ES-I3 (cell line): ENCODE measurements around the gene ZNF787.

ENCODE experiments used
- H3K36me3 ChIP-seq: 2 replicates; pipeline ENCODE4 v1.6.1; 2013; ENCODE audit warnings: mild to moderate bottlenecking, low read length, control low read depth, moderate library complexity; ENCODE audit not compliant: insufficient read depth
- H3K4me1 ChIP-seq: 2 replicates; pipeline ENCODE4 v1.6.1; 2013; ENCODE audit warnings: mild to moderate bottlenecking, control low read depth, low read length; ENCODE audit not compliant: insufficient read depth
- H3K9ac ChIP-seq: 2 replicates; pipeline ENCODE4 v1.6.1; 2013; ENCODE audit warnings: low read depth, mild to moderate bottlenecking, low read length, moderate library complexity
- H3K9me3 ChIP-seq: 2 replicates; pipeline ENCODE4 v1.6.1; 2013; ENCODE audit warnings: mild to moderate bottlenecking, low read length, moderate library complexity; ENCODE audit not compliant: control insufficient read depth, insufficient read depth

ZNF787 gene

DNA sequence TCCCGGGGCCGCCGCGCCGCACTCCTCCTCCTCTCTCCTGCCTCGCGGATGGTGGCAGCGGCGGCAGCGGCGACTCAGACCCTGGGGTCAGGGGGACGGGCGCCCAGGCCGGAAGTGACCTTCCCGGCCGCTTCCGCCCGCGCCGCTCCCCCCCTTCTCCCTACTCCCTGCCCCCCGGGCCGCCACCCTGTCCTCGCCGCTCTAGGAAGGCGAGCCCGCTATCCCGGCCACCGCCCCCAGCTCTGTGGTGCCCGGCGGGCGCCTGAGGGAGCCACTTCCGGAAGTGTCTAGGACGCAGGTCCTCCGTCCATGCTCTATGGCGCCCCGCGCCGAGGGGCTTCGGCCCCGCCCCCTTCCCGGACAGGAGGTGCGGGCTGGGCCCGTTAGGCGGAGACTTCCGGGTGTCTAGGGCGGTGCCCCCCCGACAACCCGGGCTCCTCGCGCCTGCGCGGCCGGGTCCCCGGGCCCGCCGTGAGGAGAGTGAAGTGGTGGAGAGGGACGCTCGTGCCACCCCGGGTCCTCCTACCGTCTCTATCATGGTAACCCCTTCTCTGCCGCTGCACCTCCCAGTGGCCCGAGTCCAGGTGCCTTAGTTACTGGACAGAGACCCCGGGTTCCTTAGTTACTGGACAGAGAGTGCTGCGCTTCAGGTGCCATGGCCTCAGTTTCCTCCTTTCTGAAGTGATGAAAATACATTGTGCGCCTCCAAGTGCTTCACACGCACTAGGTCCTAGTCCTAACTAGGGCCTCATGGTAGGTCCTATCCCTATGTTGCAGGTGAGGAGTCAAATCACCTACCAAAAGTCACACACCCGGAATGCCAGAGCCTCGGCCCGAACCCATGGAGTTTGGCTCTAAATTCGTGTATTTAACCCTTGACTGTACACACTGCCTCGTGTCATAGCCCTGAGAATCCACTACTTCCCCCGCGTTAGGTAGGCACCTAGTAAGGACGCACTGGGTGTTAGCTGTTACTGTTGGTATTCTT is at the start of gene ZNF787:
TSS of gene ZNF787 (minus strand) at position 116 of the 988 bp plus-strand sequence. CDS start 18,078 bp downstream, outside the sequence.
- Histone ChIP-seq H3K4me1 (0 out of 2 replicates have a peak, but pooled peaks cover 2% of the 10 kb centered on the region), H3K9me3 (no peaks in the 10 kb centered on the region), H3K36me3 (no peaks in the 10 kb centered on the region), H3K9ac (peak within 1 kb of the TSS; percentile 80)

DNA sequence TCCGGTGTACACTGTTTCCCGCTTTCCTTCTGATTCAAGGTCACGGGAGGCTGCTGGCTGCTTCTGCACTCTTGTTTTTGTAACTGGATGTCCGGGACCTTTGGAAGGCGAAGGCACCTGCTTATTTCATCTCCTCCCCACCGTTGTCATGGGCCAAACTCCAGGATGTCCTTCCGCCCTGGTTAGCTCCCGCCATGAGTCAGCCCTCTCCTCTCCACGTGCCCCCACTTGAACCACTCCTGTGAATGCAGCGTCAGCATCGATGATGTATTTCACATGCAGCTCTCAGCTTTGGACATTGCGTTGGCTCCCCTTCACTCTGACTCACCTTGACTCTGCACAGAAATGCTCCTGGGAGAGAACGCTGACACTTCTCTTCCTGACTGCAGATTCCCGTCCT is 49.2 kb upstream of the ZNF787 start:
- no peaks in the 10 kb centered on the region for H3K9me3 ChIP-seq
- no peak overlapping the region for H3K9ac ChIP-seq
- no peaks in the 10 kb centered on the region; the same call in 1 of the 2 replicates for H3K4me1 ChIP-seq
- H3K36me3 ChIP-seq = no peaks in the 10 kb centered on the region

DNA sequence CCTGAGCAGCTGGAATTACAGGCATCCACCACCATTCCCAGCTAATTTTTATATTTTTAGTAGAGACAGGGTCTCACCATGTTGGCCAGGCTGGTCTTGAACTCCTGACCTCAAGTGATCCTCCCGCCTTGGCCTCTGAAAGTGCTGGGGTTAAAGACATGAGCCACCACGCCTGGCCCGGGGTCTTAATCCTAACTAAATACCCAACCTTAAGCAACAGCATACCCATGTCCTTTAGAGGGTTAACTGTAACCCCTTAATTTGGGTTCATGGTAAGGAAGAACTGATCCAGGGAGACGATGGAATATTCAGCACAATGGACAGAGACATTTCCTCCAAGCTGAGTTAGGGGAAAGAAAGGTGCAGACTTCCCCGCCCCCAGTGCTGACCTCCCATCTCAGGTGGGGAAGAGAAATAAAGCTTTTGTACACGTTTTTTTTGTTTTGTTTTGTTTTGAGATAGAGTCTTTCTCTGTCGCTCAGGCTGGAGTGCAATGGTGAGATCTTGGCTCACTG is 46.0 kb upstream of the ZNF787 start:
- H3K9ac ChIP-seq = no peak overlapping the region
- no peaks in the 10 kb centered on the region for H3K9me3 ChIP-seq
- no peaks in the 10 kb centered on the region for H3K36me3 ChIP-seq
- H3K4me1 ChIP-seq = no peaks in the 10 kb centered on the region; the same call in 1 of the 2 replicates

DNA sequence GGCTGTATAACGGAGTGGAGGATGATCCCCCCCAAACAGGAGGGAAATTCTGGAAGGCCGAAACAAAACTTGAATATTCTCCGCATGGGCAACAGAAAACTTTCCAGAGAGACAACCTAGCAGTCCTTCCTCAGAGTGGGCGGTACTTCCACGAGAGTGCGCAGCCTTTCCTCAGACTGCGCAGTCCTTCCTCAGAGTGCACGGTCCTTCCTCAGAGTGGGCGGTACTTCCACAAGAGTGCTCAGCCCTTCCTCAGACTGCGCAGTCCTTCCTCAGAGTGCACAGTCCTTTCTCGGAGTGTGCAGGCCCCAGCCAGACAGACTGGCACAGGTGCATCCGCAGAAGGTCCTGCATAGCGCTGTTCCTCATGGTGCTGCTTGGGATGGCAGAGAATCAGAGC is 42.0 kb upstream of the ZNF787 start:
- Histone ChIP-seq H3K9me3 (no peaks in the 10 kb centered on the region), H3K9ac (no peak overlapping the region), H3K36me3 (no peaks in the 10 kb centered on the region), H3K4me1 (no peaks in the 10 kb centered on the region)

DNA sequence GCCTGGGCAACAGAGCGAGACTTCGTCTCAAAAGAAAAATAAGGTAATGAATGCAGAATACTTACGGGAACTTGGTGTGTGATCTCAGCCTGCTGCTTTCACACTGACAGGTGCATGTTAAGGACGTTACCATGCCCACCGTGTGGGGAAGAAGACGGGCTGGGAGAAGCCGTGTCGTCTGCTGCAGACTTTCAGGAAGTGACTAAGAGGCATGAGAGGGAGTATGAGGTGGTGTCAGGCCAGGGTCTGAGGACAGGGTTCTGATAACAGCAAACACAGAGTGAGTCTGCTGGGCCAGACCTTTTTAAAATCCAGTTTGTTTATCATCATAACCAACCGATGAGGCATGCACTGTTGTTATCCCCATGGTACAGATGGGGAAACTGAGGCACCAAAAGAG is 41.2 kb upstream of the ZNF787 start:
- no peak overlapping the region for H3K9ac ChIP-seq
- H3K36me3 ChIP-seq = no peaks in the 10 kb centered on the region
- H3K4me1 ChIP-seq = no peaks in the 10 kb centered on the region

DNA sequence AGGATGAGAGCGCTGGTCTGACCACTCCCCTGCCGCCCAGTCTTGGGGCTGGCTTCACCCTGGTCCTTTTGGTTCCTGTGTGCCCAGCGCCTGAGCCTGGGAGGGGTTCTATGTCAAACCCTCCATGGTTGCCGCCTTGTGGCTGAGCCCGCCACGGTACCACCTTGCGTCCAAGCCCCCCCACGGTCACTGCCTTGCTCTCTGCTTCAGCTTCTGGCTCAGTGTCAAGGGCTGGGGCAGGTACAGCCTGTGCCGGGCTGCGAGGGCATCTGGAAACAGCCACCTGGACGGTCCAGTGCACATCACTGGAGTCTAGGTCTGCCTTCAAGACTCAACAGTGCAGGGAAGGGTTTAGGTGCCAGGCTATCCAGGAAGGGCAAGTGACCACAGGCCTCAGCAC is 40.4 kb upstream of the ZNF787 start:
- Histone ChIP-seq H3K9me3 (no peaks in the 10 kb centered on the region), H3K4me1 (no peaks in the 10 kb centered on the region), H3K9ac (no peak overlapping the region), H3K36me3 (no peaks in the 10 kb centered on the region)

More for the DNA sequence above, 41.2 kb upstream of the ZNF787 start:
- no peaks in the 10 kb centered on the region for H3K9me3 ChIP-seq

DNA sequence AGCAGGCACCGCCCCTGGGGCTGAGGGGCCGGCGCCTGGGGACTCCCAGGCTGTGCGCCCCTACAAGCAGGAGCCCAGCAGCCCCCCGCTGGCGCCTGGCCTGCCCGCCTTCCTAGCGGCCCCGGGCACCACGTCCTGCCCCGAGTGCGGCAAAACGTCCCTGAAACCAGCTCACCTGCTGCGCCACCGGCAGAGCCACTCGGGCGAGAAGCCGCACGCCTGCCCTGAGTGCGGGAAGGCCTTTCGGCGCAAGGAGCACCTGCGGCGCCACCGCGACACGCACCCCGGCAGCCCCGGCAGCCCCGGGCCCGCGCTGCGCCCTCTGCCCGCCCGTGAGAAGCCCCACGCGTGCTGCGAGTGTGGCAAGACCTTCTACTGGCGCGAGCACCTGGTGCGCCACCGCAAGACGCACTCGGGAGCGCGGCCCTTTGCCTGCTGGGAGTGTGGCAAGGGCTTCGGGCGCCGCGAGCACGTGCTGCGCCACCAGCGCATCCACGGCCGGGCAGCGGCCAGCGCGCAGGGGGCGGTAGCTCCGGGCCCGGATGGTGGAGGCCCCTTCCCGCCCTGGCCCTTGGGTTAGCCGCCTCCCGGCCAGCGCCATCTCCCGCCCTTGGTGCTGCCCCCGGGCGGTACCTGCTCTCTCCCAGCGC is 38.7 kb upstream of the ZNF787 start:
- no peaks in the 10 kb centered on the region for H3K9me3 ChIP-seq
- no peaks in the 10 kb centered on the region for H3K36me3 ChIP-seq

DNA sequence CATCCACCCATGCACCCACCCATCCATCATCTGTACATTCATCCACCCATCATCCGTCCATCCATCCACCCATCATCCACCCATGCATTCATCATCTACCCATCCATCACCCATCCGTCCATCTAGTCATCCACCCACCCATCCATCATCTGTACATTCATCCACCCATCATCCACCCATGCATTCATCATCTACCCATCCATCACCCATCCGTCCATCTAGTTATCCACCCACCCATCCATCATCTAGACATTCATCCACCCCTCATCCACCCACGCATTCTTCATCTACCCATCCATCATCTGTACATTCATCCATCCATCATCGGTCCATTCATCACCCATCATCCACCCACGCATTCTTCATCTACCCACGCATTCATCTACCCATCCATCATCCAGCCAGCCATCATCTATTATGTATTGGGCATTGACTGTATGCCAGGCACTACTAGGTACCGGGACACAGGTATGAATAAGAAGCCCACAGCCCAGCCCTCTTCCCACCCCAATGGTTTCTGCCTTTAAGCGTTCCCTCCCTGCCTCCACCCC is 38.0 kb upstream of the ZNF787 start:
- Histone ChIP-seq H3K4me1 (no peaks in the 10 kb centered on the region; the same call in 1 of the 2 replicates), H3K36me3 (no peaks in the 10 kb centered on the region), H3K9me3 (no peaks in the 10 kb centered on the region), H3K9ac (no peak overlapping the region)

More for the DNA sequence above, 38.7 kb upstream of the ZNF787 start:
- Histone ChIP-seq H3K4me1 (no peaks in the 10 kb centered on the region; the same call in 1 of the 2 replicates), H3K9ac (no peak overlapping the region)

DNA sequence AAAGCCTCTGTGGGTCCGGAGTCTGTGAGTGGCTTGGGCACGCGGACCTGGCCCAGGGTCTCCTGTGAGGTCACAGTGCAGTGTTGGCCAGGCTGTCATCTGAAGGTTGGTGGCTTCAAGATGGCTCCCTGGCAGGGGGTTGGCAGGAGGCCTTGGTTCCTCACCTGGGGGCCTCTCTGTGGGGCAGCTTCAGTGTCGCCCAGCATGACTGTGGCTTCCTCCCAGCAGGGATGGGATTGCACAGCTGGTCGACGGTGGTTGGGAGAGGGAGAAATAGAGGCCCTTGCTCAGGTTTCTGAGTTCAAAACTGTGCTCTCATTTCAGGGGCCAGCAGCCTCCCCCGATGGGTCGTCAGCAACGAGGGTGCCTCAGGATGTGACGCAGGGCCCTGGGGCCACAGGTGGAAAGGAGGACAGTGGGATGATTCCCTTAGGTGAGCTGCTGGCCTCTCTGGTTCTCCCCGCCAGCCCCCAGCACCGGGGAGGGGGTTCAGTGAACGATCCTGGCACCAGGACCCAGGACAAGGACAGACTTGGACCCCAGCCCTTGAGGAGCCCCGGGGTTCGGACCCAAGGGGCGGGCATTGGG is 37.2 kb upstream of the ZNF787 start:
- H3K36me3 ChIP-seq = no peaks in the 10 kb centered on the region
- H3K9me3 ChIP-seq = no peaks in the 10 kb centered on the region
- peaks cover 4% of the 10 kb centered on the region; the same call in 1 of the 2 replicates for H3K4me1 ChIP-seq
- no peak overlapping the region for H3K9ac ChIP-seq

DNA sequence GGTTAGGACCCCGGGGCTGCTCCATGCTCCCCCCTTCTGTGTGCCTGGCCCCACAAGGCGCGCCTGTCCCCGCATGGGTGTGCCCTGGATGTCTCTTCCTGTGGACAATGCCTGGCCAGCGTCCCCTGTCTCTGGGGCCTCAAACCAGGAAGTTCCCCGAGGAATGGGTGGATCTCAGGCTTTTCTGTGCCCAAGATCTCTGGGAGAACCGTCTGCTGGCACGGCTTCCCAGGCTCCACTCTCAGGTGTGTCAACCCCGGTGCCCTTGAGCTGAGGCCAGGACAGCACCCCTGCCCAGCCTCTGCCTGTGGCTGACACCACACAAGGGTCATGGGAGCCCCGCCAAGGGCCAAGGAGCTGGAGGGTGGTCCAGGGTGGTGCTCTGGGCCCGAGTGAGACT is 35.7 kb upstream of the ZNF787 start:
- H3K9me3 ChIP-seq = no peaks in the 10 kb centered on the region
- no peaks in the 10 kb centered on the region for H3K36me3 ChIP-seq
- H3K4me1 ChIP-seq = peaks cover 13% of the 10 kb centered on the region; the same call in 1 of the 2 replicates
- H3K9ac ChIP-seq = no peak overlapping the region

DNA sequence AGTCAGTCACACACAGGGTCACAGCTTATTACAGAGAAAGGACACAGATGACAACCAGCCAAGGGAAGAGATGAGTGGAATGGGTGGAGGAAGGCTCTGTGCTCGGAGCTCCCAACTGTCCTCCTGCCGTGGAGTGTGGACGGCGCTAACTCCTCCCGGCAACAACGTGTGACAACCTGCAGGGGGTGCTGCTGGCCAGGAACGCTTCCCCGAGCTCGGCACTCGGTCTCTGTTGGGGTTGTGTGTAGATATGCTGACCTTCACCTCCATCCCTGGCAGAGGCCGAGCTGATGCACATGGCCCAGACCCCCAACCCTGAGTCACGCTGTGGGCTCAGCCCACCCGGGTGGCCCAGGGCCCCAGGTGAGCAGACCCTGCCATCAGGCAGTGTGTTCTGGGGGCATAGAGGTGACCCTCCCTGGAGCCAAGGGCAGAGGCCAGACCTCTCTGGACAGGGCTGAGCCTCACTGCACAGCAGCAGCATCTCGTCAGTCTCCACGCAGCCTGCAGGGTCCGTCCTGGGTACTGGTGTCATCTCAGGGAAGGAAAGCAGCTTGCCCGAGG is 34.1 kb upstream of the ZNF787 start:
- Histone ChIP-seq H3K9me3 (no peaks in the 10 kb centered on the region), H3K9ac (no peak overlapping the region), H3K36me3 (no peaks in the 10 kb centered on the region), H3K4me1 (peaks cover 13% of the 10 kb centered on the region; the same call in 1 of the 2 replicates)

DNA sequence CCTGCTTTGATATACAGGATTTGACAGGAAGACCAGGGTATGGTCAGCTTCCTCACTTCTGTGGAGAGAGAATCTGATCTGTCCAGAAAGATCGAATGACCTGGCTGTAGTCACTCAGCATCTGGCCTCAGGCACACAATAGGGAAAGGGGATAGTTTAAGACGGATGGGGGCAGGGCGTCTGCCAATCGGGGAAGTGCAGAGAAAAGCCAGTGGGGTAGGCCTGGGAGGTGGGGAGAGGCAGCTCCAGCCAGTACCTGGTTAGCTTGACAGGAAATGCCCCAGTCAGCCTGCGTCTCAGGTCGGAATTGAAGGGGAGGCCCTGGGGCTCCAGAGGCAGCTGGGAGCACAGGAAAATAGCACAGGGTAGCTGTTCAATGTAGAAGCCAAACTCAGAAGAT is 32.4 kb upstream of the ZNF787 start:
- Histone ChIP-seq H3K9ac (no peak overlapping the region), H3K9me3 (no peaks in the 10 kb centered on the region), H3K36me3 (no peaks in the 10 kb centered on the region; the same call in 1 of the 2 replicates), H3K4me1 (peaks cover 13% of the 10 kb centered on the region; the same call in 1 of the 2 replicates)

DNA sequence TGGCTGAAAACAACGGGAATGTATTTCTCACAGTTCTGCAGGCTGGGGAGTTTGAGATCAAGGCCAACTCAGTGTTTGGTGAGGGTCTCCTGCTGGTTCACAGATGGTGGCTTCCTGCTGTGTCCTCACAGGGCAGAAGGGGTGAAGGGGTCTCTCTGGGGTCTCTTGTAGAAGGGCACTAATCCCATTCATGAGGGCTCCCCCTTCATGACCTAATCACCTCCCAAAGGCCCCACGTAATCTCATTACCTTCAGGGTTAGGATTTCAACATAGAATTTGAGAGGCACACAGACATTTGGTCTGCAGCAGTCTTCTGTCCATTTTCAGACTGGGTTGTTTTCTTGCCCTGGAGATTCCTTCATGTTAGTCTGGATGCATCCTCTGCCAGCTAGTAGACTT is 31.5 kb upstream of the ZNF787 start:
- H3K36me3 ChIP-seq = no peaks in the 10 kb centered on the region; the same call in 1 of the 2 replicates
- peaks cover 13% of the 10 kb centered on the region; the same call in 1 of the 2 replicates for H3K4me1 ChIP-seq
- H3K9me3 ChIP-seq = no peaks in the 10 kb centered on the region
- H3K9ac ChIP-seq = no peak overlapping the region
